K562 (cell line): Measurements from ENCODE around the gene EXOC7. TPM values are rescaled to one million over a fixed set of nuclear protein-coding genes. Genes with fewer than 3 reads are reported as not detected.

Experiments
- ATAC-seq: fragments of 200-7000 bp; cut with Tn5 transposase; 3 replicates; pipeline ENCODE4 v1.9.1; 2020; ENCODE audit warnings: moderate library complexity
- BruUV-seq: library from RNA; stranded (reverse); fragments of 400-500 nt; replicated peaks from 2 replicates; lab custom pipeline; 2021; lab: Mats Ljungman, UMichigan
- CTCF ChIA-PET: fragments of 300-600 bp; formaldehyde crosslinking; extraction: SDS; loops from one replicate; lab custom pipeline; 2021; ENCODE audit warnings: low intra/inter-chr PET ratio; lab: Yijun Ruan, JAX
- POLR2A ChIA-PET: fragments of 300-600, 350-650 bp; sonication (Branson Sonifier 250); formaldehyde crosslinking; extraction: SDS; loops from one replicate; lab custom pipeline; 2021; ENCODE audit warnings: antibody characterized with exemption, inconsistent platforms; lab: Yijun Ruan, JAX
- DNase-seq, 4 experiments: peaks; one replicate each; pipeline versions ENCODE4 v3.0.0 to v3.0.0-alpha.2; 2011 to 2018; ENCODE audit warnings: low spot score in 3 of 4, mixed read lengths in 3 of 4; ENCODE audit errors: extremely low read depth in 1 of 4
- FAIRE-seq: peaks from 2 replicates; lab custom pipeline; 2011; peaks lifted over from hg19 to GRCh38; lab: Jason Lieb, UNC
- H2AFZ ChIP-seq: 2 replicates; pipeline ENCODE4 v1.6.0; 2011; ENCODE audit warnings: low read depth, low read length, control low read depth, inconsistent platforms
- H3K27ac ChIP-seq: fragments of 200-600 bp; 3 replicates; pipeline ENCODE4 v1.8.0; 2011; ENCODE audit warnings: low read depth, mild to moderate bottlenecking, control low read depth, inconsistent platforms, low read length, moderate library complexity, mixed read lengths; ENCODE audit errors: extremely low read depth
- H3K27me3 ChIP-seq, 2 experiments: fragments of 300-600 bp in 1 of 2; 2 replicates in 1 of 2; 3 replicates in 1 of 2; pipeline versions ENCODE4 v1.6.0 to v1.8.0; 2011; ENCODE audit warnings: inconsistent platforms in 2 of 2, low read length in 2 of 2, mild to moderate bottlenecking in 1 of 2, mixed read lengths in 1 of 2, moderate library complexity in 1 of 2; ENCODE audit not compliant: control insufficient read depth in 2 of 2, insufficient read depth in 2 of 2
- H3K36me3 ChIP-seq: fragments of 300-600 bp; 3 replicates; pipeline ENCODE4 v1.8.0; 2011; ENCODE audit warnings: mild to moderate bottlenecking, low read length, inconsistent platforms; ENCODE audit not compliant: control insufficient read depth, insufficient read depth
- H3K4me1 ChIP-seq, 2 experiments: fragments of 200-600 bp in 1 of 2; replicated peaks in 1 of 2; 2 replicates in 1 of 2; 3 replicates in 1 of 2; pipeline versions ENCODE4 v1.5.1 to v1.8.0; 2011; ENCODE audit warnings: inconsistent platforms in 2 of 2, low read length in 2 of 2, mild to moderate bottlenecking in 1 of 2, mixed read lengths in 1 of 2, moderate library complexity in 1 of 2; ENCODE audit not compliant: control insufficient read depth in 2 of 2, insufficient read depth in 2 of 2
- H3K4me2 ChIP-seq: 2 replicates; pipeline ENCODE4 v1.6.1; 2011; ENCODE audit warnings: low read length, control low read depth, inconsistent platforms, mixed read lengths; ENCODE audit not compliant: insufficient read depth
- H3K4me3 ChIP-seq: fragments of 200-600 bp; sonication (generic), shearing (Covaris generic); 2 replicates; pipeline ENCODE4 v1.5.1; 2016; ENCODE audit warnings: control low read depth, inconsistent platforms
- H3K79me2 ChIP-seq: fragments of 200-600 bp; 3 replicates; pipeline ENCODE4 v1.8.0; 2011; ENCODE audit warnings: low read length, inconsistent platforms; ENCODE audit not compliant: control insufficient read depth, insufficient read depth
- H3K9ac ChIP-seq, 2 experiments: 2 replicates each; pipeline versions ENCODE4 v1.6.0 to v1.6.1; 2011; ENCODE audit warnings: low read depth in 2 of 2, low read length in 2 of 2, control low read depth in 1 of 2, inconsistent platforms in 1 of 2, mild to moderate bottlenecking in 1 of 2, mixed read lengths in 1 of 2; ENCODE audit not compliant: insufficient read depth in 1 of 2
- H3K9me1 ChIP-seq: one replicate; pipeline ENCODE4 v1.6.0; 2011; ENCODE audit warnings: inconsistent platforms, mild to moderate bottlenecking, low read length, moderate library complexity; ENCODE audit not compliant: control insufficient read depth, insufficient read depth
- H3K9me3 ChIP-seq: replicated peaks from 2 replicates; pipeline ENCODE4 v1.5.1; 2011; ENCODE audit warnings: low read depth, low read length, inconsistent platforms; ENCODE audit not compliant: control insufficient read depth, insufficient read depth
- H4K20me1 ChIP-seq: replicated peaks from 2 replicates; pipeline ENCODE4 v1.6.1; 2011; ENCODE audit warnings: low read length, inconsistent platforms, mixed read lengths; ENCODE audit not compliant: control insufficient read depth, insufficient read depth
- CBFA2T3 ChIP-seq: fragments of 450-650 bp; IDR thresholded peaks from 2 replicates; pipeline ENCODE4 v1.6.1; 2017
- FOSL1 ChIP-seq: fragments of 200-800 bp; sonication (Bioruptor generic); conservative IDR thresholded peaks from 2 replicates; pipeline ENCODE4 v1.6.1; 2016; ENCODE audit warnings: missing genetic modification characterization, missing compliant biosample characterization
- FOXM1 ChIP-seq, 2 experiments: fragments of 450-650 bp in 1 of 2; sonication (generic) in 1 of 2; formaldehyde crosslinking in 1 of 2; IDR thresholded peaks; 2 replicates each; pipeline versions ENCODE4 v1.6.1 to v1.9.0; 2017 to 2022; ENCODE audit warnings: low read depth in 2 of 2, mild to moderate bottlenecking in 2 of 2, missing genetic modification reagents in 1 of 2, moderate library complexity in 1 of 2
- GATA2 ChIP-seq: sonication (generic); formaldehyde crosslinking; IDR thresholded peaks from 2 replicates; pipeline ENCODE4 v1.4.0; 2020; ENCODE audit warnings: mild to moderate bottlenecking, missing genetic modification reagents
- HIVEP1 ChIP-seq: fragments of 250-450 bp; sonication (Bioruptor Pico); IDR thresholded peaks from 2 replicates; pipeline ENCODE4 v1.4.0; 2020; ENCODE audit warnings: mild to moderate bottlenecking
- KLF1 ChIP-seq: fragments of 450-650 bp; IDR thresholded peaks from 2 replicates; pipeline ENCODE4 v1.6.1; 2016; ENCODE audit warnings: missing genetic modification characterization, missing compliant biosample characterization
- MTF1 ChIP-seq: fragments of 250-450 bp; sonication (Bioruptor Pico); IDR thresholded peaks from 2 replicates; pipeline ENCODE4 v1.9.0; 2021; ENCODE audit warnings: moderate library complexity, mild to moderate bottlenecking, inconsistent platforms, borderline replicate concordance
- NFIC ChIP-seq: fragments of 450-650 bp; IDR thresholded peaks from 2 replicates; pipeline ENCODE4 v1.6.1; 2017; ENCODE audit warnings: mild to moderate bottlenecking, inconsistent platforms
- POLR2G ChIP-seq: fragments of 200-400 bp; formaldehyde crosslinking; IDR thresholded peaks from 2 replicates; pipeline ENCODE4 v1.6.1; 2017; ENCODE audit warnings: low read depth, mild to moderate bottlenecking, antibody characterized with exemption, low read length, moderate library complexity
- SRSF1 ChIP-seq: fragments of 200-400 bp; formaldehyde crosslinking; IDR thresholded peaks from 2 replicates; pipeline ENCODE4 v1.6.1; 2017; ENCODE audit warnings: mild to moderate bottlenecking, low read depth, low read length, moderate library complexity
- ZNF146 ChIP-seq: IDR thresholded peaks from one replicate; pipeline ENCODE4 v1.6.1; 2018; ENCODE audit warnings: missing compliant biosample characterization; ENCODE audit not compliant: unreplicated experiment
- ZNF57 ChIP-seq: fragments of 450-650 bp; formaldehyde crosslinking; IDR thresholded peaks from 2 replicates; pipeline ENCODE4 v1.4.0; 2020; ENCODE audit warnings: mild to moderate bottlenecking, moderate library complexity
- WGBS: fragments of 100-300 bp; shearing (Covaris generic); methylation state at CpG from one replicate; pipeline ENCODE4 v1.1.6; 2016; ENCODE audit warnings: low coverage, mixed read lengths; ENCODE audit not compliant: insufficient coverage; ENCODE audit errors: missing lambda C conversion rate; 5-methylcytosine and 5-hydroxymethylcytosine counted together
- in situ Hi-C: fragments of 300-500 bp; cut with MboI; formaldehyde crosslinking; loops from 4 replicates; pipeline ENCODE4 v1.15.0; 2018; ENCODE audit warnings: inconsistent platforms, mixed read lengths
- intact Hi-C: fragments of 100-400 bp; cut with micrococcal nuclease; formaldehyde crosslinking; loops from 2 replicates; pipeline ENCODE4 v1.14.2; 2022
- polyA plus RNA-seq, 8 experiments: library from polyadenylated mRNA; depleted of rRNA in 4 of 8; stranded (reverse) in 5 of 8; unstranded in 3 of 8; fragments of >200 nt; fragmentation: Nextera tagmentation in 2 of 8; fragmentation: Illumina TruSeq in 1 of 8; extraction: Ambion mirVana in 2 of 8; extraction: Trizol in 1 of 8; gene quantifications; 2 replicates each; pipeline versions ENCODE4 v1.2.1 to v1.2.3, GENCODE V29; 2011 to 2014; ENCODE audit warnings: inconsistent platforms in 1 of 8, missing spikeins in 1 of 8
- total RNA-seq, 7 experiments: library from RNA; depleted of rRNA in 6 of 7; stranded (reverse); fragments of >200 nt in 6 of 7; fragmentation: Illumina TruSeq in 2 of 7; extraction: Trizol in 2 of 7; gene quantifications; 2 replicates each; pipeline versions ENCODE4 v1.2.1 to v1.2.3, GENCODE V29; 2011 to 2021; ENCODE audit warnings: low replicate concordance in 1 of 7
- TF ChIP-seq, protein P1 (sequence below): fragments of 250-450 bp; sonication (Bioruptor Pico); IDR thresholded peaks from 2 replicates; pipeline ENCODE4 v1.5.0; 2021
- TF ChIP-seq, protein P2 (sequence below): fragments of 450-650 bp; formaldehyde crosslinking; IDR thresholded peaks from 2 replicates; pipeline ENCODE4 v1.4.0; 2022; ENCODE audit warnings: missing genetic modification characterization

EXOC7 gene
- total and polyA plus RNA-seq, 9 of the 15 experiments (the other 6 are each of a cell fraction or from before 2014, with no cell fraction given) = 18.6 to 57.0 (median 35.0) TPM

DNA sequence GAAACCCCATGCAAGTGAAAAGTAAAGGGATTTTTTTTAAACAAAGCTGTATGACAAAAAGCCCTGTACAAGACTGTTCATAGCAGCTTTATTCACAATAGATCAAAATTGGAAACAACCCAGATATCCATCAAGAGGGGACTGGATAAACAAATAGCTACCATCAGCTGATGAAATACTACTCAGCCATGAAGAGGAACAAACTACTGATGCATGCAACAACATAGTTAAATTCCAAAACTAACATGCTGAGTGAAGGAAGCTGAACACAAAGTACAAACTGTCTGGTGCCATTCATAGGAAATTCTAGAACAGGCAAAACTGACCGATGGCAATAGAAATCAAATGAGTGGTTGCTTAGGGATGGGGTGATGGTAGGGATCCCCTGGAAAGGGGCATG, 22.3 kb upstream of the EXOC7 start:
- Histone ChIP-seq H3K36me3 (no peaks in the 10 kb centered on the region), H3K27me3 (peaks cover 4 to 10% of the 10 kb centered on the region in 2 experiments; a peak in 4 of 5 replicates), H3K27ac (no peak overlapping the region), H3K9me1 (peaks cover under 1% of the 10 kb centered on the region), H3K79me2 (no peaks in the 10 kb centered on the region), H3K4me2 (no peak overlapping the region), H2AFZ (no peak overlapping the region), H3K9ac (no peak overlapping the region), H3K9me3 (no peaks in the 10 kb centered on the region), H3K4me1 (peaks cover under 1 to 24% of the 10 kb centered on the region in 2 experiments; a peak in 4 of 5 replicates), H3K4me3 (no peak overlapping the region)
- no peak for ATAC-seq
- intact Hi-C loops (no loop called here), in situ Hi-C loops (loop anchor here (5.0 kb wide), 1 partner anchor 166 kb away; no protein-coding TSS in a partner anchor)
- no peak for FAIRE-seq
- BruUV-seq = no TSS peak
- 39% methylated on average over 1 of the region's 1 CpG for WGBS
- POLR2A ChIA-PET = interaction anchor here (0.7 to 11.3 kb wide), 4 partner anchors 18 to 145 kb away, joined by 3 to 157 read pairs (median 4); no protein-coding TSS in a partner anchor
- DNase-seq = no peak
- peak; percentile 89 for TF ChIP-seq ZNF146 (CRISPR knock-in tag)
- TF ChIP-seq GATA2 (CRISPR knock-in tag) = no peak
- TF ChIP-seq, all 486 proteins: peak for 1
- no peaks in the 10 kb centered on the region for H4K20me1 ChIP-seq
- CTCF ChIA-PET = interaction anchor here (6.9 kb wide), 1 partner anchor 154 kb away, joined by 89 read pairs; no protein-coding TSS in a partner anchor

DNA sequence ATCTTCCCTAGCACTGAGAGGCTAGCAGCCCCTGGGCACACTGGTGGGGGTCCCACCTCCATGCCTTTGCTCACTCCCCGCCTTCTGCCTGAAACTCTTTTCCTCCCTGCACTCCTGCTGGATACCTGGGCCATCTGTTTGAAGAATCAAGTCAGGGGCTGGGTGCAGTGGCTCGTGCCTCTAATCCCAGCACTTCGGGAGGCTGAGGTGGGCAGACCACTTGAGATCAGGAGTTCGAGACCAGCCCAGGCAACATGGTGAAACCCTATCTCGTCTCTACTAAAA, 21.7 kb upstream of the EXOC7 start:
- Histone ChIP-seq H3K4me1 (peaks cover 5 to 21% of the 10 kb centered on the region in 2 experiments; a peak in 4 of 5 replicates), H3K4me2 (no peak overlapping the region), H3K27ac (no peak overlapping the region), H4K20me1 (no peaks in the 10 kb centered on the region), H3K9ac (no peak overlapping the region), H3K9me1 (peaks cover 4% of the 10 kb centered on the region), H3K9me3 (no peaks in the 10 kb centered on the region), H3K27me3 (peaks cover 4% of the 10 kb centered on the region in 2 experiments; a peak in 4 of 5 replicates), H3K79me2 (no peaks in the 10 kb centered on the region), H2AFZ (0 out of 2 replicates have a peak overlapping the region, but pooled peaks have one; percentile 2), H3K36me3 (no peaks in the 10 kb centered on the region), H3K4me3 (no peak overlapping the region)
- DNase-seq = no peak
- in situ Hi-C loops (loop anchor here (5.0 kb wide), 1 partner anchor 167 kb away; no protein-coding TSS in a partner anchor), intact Hi-C loops (no loop called here)
- ChIA-PET CTCF (interaction anchor here (0.6 to 6.9 kb wide), 2 partner anchors 18 to 154 kb away, joined by 5 to 89 read pairs; no protein-coding TSS in a partner anchor), POLR2A (interaction anchor here (0.6 to 11.3 kb wide), 4 partner anchors 16 to 146 kb away, joined by 3 to 157 read pairs (median 3); partner anchors contain the start of gene FOXJ1)
- BruUV-seq = no TSS peak
- WGBS = 4% methylated on average over 5 of the region's 5 CpGs
- no peak for ATAC-seq
- FAIRE-seq = no peak
- no peak for TF ChIP-seq NFIC
- no peak for TF ChIP-seq FOXM1 (IDR thresholded peaks at IDR 0.05; ENCODE audit: low read depth)
- TF ChIP-seq FOXM1 (CRISPR knock-in tag; IDR thresholded peaks at IDR 0.05; ENCODE audit: low read depth) = no peak
- TF ChIP-seq ZNF57 (CRISPR knock-in tag) = no peak
- TF ChIP-seq POLR2G = no peak
- TF ChIP-seq CBFA2T3 = no peak
- no peak for TF ChIP-seq SRSF1
- no peak for TF ChIP-seq KLF1 (tag)
- no peak for TF ChIP-seq MTF1 (CRISPR knock-in tag)
- TF ChIP-seq HIVEP1 (CRISPR knock-in tag) = no peak
- TF ChIP-seq, protein P1, sequence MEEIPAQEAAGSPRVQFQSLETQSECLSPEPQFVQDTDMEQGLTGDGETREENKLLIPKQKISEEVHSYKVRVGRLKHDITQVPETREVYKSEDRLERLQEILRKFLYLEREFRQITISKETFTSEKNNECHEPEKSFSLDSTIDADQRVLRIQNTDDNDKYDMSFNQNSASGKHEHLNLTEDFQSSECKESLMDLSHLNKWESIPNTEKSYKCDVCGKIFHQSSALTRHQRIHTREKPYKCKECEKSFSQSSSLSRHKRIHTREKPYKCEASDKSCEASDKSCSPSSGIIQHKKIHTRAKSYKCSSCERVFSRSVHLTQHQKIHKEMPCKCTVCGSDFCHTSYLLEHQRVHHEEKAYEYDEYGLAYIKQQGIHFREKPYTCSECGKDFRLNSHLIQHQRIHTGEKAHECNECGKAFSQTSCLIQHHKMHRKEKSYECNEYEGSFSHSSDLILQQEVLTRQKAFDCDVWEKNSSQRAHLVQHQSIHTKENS (CRISPR knock-in tag) = no peak
- TF ChIP-seq, protein P2, sequence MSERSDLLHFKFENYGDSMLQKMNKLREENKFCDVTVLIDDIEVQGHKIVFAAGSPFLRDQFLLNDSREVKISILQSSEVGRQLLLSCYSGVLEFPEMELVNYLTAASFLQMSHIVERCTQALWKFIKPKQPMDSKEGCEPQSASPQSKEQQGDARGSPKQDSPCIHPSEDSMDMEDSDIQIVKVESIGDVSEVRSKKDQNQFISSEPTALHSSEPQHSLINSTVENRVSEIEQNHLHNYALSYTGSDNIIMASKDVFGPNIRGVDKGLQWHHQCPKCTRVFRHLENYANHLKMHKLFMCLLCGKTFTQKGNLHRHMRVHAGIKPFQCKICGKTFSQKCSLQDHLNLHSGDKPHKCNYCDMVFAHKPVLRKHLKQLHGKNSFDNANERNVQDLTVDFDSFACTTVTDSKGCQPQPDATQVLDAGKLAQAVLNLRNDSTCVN (CRISPR knock-in tag) = no peak
- TF ChIP-seq FOSL1 (tag) = no peak
